ENCODE data around the gene FOXP1. TPM values are rescaled to one million over a fixed set of nuclear protein-coding genes. Genes with fewer than 3 reads are reported as not detected.
A peak's percentile ranks its signal among the peaks of the same experiment; 100 is the strongest.

FOXP1 gene
- total and polyA plus RNA-seq, 2 of the 13 experiments (the other 11 are each of a cell fraction or from before 2014, with no cell fraction given), result 40.4 to 59.0 TPM

GRCh38 chr3:71087143-71088018 is 496.1 kb downstream of the FOXP1 start (continued):
- TF ChIP-seq ARID3A (IDR thresholded peaks at IDR 0.05; ENCODE audit: low read depth, low read length) (peak; percentile 77), FOXJ3 (CRISPR knock-in tag; IDR thresholded peaks at IDR 0.05; ENCODE audit: borderline replicate concordance) (no peak), KAT8 (CRISPR knock-in tag; IDR thresholded peaks at IDR 0.05) (0 out of 2 replicates have a peak, but pooled peaks have one; percentile 25), ZNF331 (CRISPR knock-in tag; IDR thresholded peaks at IDR 0.05) (peak; percentile 51; the same call in 1 of the 2 replicates), ZNF513 (CRISPR knock-in tag; conservative IDR thresholded peaks at IDR 0.05) (no peak), GATAD2A (CRISPR knock-in tag; IDR thresholded peaks at IDR 0.05) (peak; percentile 87), LCORL (IDR thresholded peaks at IDR 0.05) (no peak), LCORL (CRISPR knock-in tag; IDR thresholded peaks at IDR 0.05) (0 out of 2 replicates have a peak, but pooled peaks have one; percentile 21), GATA4 (IDR thresholded peaks at IDR 0.05; ENCODE audit: borderline replicate concordance, low read depth) (peak; percentile 45; the same call in 1 of the 2 replicates)
- TF ChIP-seq, protein P1, sequence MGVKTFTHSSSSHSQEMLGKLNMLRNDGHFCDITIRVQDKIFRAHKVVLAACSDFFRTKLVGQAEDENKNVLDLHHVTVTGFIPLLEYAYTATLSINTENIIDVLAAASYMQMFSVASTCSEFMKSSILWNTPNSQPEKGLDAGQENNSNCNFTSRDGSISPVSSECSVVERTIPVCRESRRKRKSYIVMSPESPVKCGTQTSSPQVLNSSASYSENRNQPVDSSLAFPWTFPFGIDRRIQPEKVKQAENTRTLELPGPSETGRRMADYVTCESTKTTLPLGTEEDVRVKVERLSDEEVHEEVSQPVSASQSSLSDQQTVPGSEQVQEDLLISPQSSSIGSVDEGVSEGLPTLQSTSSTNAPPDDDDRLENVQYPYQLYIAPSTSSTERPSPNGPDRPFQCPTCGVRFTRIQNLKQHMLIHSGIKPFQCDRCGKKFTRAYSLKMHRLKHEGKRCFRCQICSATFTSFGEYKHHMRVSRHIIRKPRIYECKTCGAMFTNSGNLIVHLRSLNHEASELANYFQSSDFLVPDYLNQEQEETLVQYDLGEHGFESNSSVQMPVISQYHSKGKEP (CRISPR knock-in tag; IDR thresholded peaks at IDR 0.05), result no peak
- TF ChIP-seq, protein P2, sequence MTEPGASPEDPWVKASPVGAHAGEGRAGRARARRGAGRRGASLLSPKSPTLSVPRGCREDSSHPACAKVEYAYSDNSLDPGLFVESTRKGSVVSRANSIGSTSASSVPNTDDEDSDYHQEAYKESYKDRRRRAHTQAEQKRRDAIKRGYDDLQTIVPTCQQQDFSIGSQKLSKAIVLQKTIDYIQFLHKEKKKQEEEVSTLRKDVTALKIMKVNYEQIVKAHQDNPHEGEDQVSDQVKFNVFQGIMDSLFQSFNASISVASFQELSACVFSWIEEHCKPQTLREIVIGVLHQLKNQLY (CRISPR knock-in tag; IDR thresholded peaks at IDR 0.05), result 0 out of 2 replicates have a peak, but pooled peaks have one; percentile 6
- TF ChIP-seq, protein P3, sequence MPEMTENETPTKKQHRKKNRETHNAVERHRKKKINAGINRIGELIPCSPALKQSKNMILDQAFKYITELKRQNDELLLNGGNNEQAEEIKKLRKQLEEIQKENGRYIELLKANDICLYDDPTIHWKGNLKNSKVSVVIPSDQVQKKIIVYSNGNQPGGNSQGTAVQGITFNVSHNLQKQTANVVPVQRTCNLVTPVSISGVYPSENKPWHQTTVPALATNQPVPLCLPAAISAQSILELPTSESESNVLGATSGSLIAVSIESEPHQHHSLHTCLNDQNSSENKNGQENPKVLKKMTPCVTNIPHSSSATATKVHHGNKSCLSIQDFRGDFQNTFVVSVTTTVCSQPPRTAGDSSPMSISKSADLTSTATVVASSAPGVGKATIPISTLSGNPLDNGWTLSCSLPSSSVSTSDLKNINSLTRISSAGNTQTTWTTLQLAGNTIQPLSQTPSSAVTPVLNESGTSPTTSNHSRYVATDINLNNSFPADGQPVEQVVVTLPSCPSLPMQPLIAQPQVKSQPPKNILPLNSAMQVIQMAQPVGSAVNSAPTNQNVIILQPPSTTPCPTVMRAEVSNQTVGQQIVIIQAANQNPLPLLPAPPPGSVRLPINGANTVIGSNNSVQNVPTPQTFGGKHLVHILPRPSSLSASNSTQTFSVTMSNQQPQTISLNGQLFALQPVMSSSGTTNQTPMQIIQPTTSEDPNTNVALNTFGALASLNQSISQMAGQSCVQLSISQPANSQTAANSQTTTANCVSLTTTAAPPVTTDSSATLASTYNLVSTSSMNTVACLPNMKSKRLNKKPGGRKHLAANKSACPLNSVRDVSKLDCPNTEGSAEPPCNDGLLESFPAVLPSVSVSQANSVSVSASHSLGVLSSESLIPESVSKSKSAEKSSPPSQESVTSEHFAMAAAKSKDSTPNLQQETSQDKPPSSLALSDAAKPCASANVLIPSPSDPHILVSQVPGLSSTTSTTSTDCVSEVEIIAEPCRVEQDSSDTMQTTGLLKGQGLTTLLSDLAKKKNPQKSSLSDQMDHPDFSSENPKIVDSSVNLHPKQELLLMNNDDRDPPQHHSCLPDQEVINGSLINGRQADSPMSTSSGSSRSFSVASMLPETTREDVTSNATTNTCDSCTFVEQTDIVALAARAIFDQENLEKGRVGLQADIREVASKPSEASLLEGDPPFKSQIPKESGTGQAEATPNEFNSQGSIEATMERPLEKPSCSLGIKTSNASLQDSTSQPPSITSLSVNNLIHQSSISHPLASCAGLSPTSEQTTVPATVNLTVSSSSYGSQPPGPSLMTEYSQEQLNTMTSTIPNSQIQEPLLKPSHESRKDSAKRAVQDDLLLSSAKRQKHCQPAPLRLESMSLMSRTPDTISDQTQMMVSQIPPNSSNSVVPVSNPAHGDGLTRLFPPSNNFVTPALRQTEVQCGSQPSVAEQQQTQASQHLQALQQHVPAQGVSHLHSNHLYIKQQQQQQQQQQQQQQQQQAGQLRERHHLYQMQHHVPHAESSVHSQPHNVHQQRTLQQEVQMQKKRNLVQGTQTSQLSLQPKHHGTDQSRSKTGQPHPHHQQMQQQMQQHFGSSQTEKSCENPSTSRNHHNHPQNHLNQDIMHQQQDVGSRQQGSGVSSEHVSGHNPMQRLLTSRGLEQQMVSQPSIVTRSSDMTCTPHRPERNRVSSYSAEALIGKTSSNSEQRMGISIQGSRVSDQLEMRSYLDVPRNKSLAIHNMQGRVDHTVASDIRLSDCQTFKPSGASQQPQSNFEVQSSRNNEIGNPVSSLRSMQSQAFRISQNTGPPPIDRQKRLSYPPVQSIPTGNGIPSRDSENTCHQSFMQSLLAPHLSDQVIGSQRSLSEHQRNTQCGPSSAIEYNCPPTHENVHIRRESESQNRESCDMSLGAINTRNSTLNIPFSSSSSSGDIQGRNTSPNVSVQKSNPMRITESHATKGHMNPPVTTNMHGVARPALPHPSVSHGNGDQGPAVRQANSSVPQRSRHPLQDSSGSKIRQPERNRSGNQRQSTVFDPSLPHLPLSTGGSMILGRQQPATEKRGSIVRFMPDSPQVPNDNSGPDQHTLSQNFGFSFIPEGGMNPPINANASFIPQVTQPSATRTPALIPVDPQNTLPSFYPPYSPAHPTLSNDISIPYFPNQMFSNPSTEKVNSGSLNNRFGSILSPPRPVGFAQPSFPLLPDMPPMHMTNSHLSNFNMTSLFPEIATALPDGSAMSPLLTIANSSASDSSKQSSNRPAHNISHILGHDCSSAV (CRISPR knock-in tag; IDR thresholded peaks at IDR 0.05; ENCODE audit: borderline replicate concordance), result no peak
- TF ChIP-seq, protein P4, sequence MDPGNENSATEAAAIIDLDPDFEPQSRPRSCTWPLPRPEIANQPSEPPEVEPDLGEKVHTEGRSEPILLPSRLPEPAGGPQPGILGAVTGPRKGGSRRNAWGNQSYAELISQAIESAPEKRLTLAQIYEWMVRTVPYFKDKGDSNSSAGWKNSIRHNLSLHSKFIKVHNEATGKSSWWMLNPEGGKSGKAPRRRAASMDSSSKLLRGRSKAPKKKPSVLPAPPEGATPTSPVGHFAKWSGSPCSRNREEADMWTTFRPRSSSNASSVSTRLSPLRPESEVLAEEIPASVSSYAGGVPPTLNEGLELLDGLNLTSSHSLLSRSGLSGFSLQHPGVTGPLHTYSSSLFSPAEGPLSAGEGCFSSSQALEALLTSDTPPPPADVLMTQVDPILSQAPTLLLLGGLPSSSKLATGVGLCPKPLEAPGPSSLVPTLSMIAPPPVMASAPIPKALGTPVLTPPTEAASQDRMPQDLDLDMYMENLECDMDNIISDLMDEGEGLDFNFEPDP (CRISPR knock-in tag; conservative IDR thresholded peaks at IDR 0.05), result no peak
